HG02943 (cell line): ENCODE data around the gene LRRC27.
"Not testable (repeated sequence)": the region's sequence is repeated elsewhere in the genome, so short reads cannot be mapped to it uniquely, and the experiment has no call there.

Experiments
- ATAC-seq: cut with Tn5 transposase; IDR thresholded peaks from one replicate; pipeline ENCODE4 v1.9.1; 2021; ENCODE audit warnings: mild to moderate bottlenecking, low read depth, moderate library complexity; ENCODE audit not compliant: unreplicated experiment

LRRC27 gene

GRCh38 chr10:132313865-132314264 lies 18.1 kb upstream of the LRRC27 start:
- ATAC-seq: no peak

GRCh38 chr10:132314336-132314735 lies 17.7 kb upstream of the LRRC27 start:
- no peak for ATAC-seq

GRCh38 chr10:132314881-132315280 lies 17.1 kb upstream of the LRRC27 start:
- not testable (repeated sequence) for ATAC-seq

- ATAC-seq: no peak
Measured at GRCh38 chr10:132316133-132316532, 15.9 kb upstream of the LRRC27 start.

- not testable (repeated sequence) for ATAC-seq
Measured at GRCh38 chr10:132317477-132317876, 14.5 kb upstream of the LRRC27 start.

GRCh38 chr10:132319853-132320653 lies 11.9 kb upstream of the LRRC27 start:
- peak; percentile 98 for ATAC-seq

- ATAC-seq: no peak
Measured at GRCh38 chr10:132320654-132321469, 11.1 kb upstream of the LRRC27 start.

GRCh38 chr10:132321726-132322125 lies 10.3 kb upstream of the LRRC27 start:
- no peak for ATAC-seq

- ATAC-seq: no peak
Measured at GRCh38 chr10:132322586-132323048, 9.4 kb upstream of the LRRC27 start.

- no peak for ATAC-seq
Measured at GRCh38 chr10:132324186-132324585, 7.8 kb upstream of the LRRC27 start.

GRCh38 chr10:132326344-132326889 lies 5.6 kb upstream of the LRRC27 start:
- ATAC-seq: no peak

- no peak for ATAC-seq
Measured at GRCh38 chr10:132326925-132327324, 5.1 kb upstream of the LRRC27 start.

GRCh38 chr10:132328106-132328505 lies 3.9 kb upstream of the LRRC27 start:
- ATAC-seq: no peak

GRCh38 chr10:132328738-132329137 lies 3.3 kb upstream of the LRRC27 start:
- no peak for ATAC-seq

GRCh38 chr10:132329565-132330485 lies 2.2 kb upstream of the LRRC27 start:
- no peak for ATAC-seq

GRCh38 chr10:132330486-132330833 lies 1.5 kb upstream of the LRRC27 start:
- no peak for ATAC-seq

- ATAC-seq: peak; percentile 50
Measured at GRCh38 chr10:132332433-132332754, 401 bp downstream of the LRRC27 start.

- no peak for ATAC-seq
Measured at GRCh38 chr10:132333386-132333785, 1.4 kb downstream of the LRRC27 start.

GRCh38 chr10:132334631-132335188 lies 2.7 kb downstream of the LRRC27 start:
- ATAC-seq: no peak
